Measurements from ENCODE around the gene BAZ2B. TPM values are rescaled to one million over a fixed set of nuclear protein-coding genes. Genes with fewer than 3 reads are reported as not detected.

Gene BAZ2B
- total RNA-seq, 1 donor from 2014 or later: 76.2 TPM

GRCh38 chr2:159608108-159608507 lies 8.2 kb downstream of the BAZ2B start:
- H3K4me1 ChIP-seq (ENCODE audit: control insufficient read depth in 3 of 3, insufficient read depth in 3 of 3, low read length in 3 of 3): peaks cover 13 to 24% (median 19%) of the 10 kb centered on the region in 3 donors
- no peak overlapping the region for H3K4me3 ChIP-seq (ENCODE audit: low read length in 3 of 3)
- H3K27me3 ChIP-seq (ENCODE audit: control insufficient read depth in 3 of 3, insufficient read depth in 3 of 3, low read length in 3 of 3): no peaks in the 10 kb centered on the region
- no peak overlapping the region for H3K9ac ChIP-seq (ENCODE audit: low read depth in 1 of 3, low read length in 3 of 3)
- no peak overlapping the region for H3K27ac ChIP-seq (ENCODE audit: low read depth, low read length)
- H3K9me3 ChIP-seq (ENCODE audit: control insufficient read depth in 3 of 3, low read length in 3 of 3): no peaks in the 10 kb centered on the region
- no peaks in the 10 kb centered on the region for H3K36me3 ChIP-seq (ENCODE audit: control insufficient read depth in 3 of 3, insufficient read depth in 3 of 3, low read length in 3 of 3)

- H3K27me3 ChIP-seq (ENCODE audit: control insufficient read depth in 3 of 3, insufficient read depth in 3 of 3, low read length in 3 of 3): no peaks in the 10 kb centered on the region
- H3K27ac ChIP-seq (ENCODE audit: low read depth, low read length): peak overlapping the region; percentile 16
- H3K36me3 ChIP-seq (ENCODE audit: control insufficient read depth in 3 of 3, insufficient read depth in 3 of 3, low read length in 3 of 3): no peaks in the 10 kb centered on the region
- peak overlapping the region in 1 of 3 donors; percentile 25 for H3K9ac ChIP-seq (ENCODE audit: low read depth in 1 of 3, low read length in 3 of 3)
- H3K9me3 ChIP-seq (ENCODE audit: control insufficient read depth in 3 of 3, low read length in 3 of 3): no peaks in the 10 kb centered on the region
- peaks cover 13 to 19% (median 15%) of the 10 kb centered on the region in 3 donors for H3K4me1 ChIP-seq (ENCODE audit: control insufficient read depth in 3 of 3, insufficient read depth in 3 of 3, low read length in 3 of 3)
- peak overlapping the region in 1 of 3 donors; percentile 1 for H3K4me3 ChIP-seq (ENCODE audit: low read length in 3 of 3)
These were observed 10.1 kb downstream of the BAZ2B start for GRCh38 chr2:159606287-159606686.

DNA sequence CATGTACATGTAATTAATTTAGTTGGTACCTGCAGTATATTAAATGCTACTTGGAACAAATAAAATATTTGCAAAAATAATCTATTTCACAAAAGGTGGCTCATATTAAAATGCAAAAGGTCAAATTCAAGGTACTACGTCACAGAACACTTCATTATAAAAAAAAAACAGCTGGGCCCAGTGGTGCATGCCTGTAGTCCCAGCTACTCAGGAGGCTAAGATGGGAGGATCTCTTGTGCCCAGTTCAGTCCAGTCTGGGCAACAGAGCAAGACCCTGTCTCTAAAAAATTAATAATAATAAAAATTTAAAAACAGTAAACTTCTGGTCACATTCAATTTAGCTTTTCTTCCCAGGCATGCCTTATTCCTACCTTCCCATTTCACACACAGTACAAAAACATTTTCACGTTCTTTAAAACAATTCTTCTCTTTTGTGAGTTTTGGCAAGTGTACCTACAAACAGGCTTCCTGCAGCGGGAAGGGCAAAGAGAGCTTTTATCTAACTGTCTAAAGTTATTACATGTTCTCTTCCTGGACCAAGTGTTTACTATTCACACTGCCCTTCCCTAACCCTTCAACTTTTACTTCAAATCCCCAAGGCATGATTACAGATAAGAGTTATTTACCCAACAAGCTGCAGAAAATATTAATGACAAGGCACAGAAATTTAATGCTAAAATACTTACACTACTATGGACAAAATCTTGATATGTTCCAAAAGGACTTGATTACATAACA lies 10.7 kb downstream of the BAZ2B start:
- H3K27ac ChIP-seq (ENCODE audit: low read depth, low read length): peak overlapping the region; percentile 16
- H3K4me1 ChIP-seq (ENCODE audit: control insufficient read depth in 3 of 3, insufficient read depth in 3 of 3, low read length in 3 of 3): peaks cover 13 to 19% (median 15%) of the 10 kb centered on the region in 3 donors
- no peaks in the 10 kb centered on the region for H3K9me3 ChIP-seq (ENCODE audit: control insufficient read depth in 3 of 3, low read length in 3 of 3)
- H3K4me3 ChIP-seq (ENCODE audit: low read length in 3 of 3): peak overlapping the region in 1 of 3 donors; percentile 1
- no peaks in the 10 kb centered on the region for H3K27me3 ChIP-seq (ENCODE audit: control insufficient read depth in 3 of 3, insufficient read depth in 3 of 3, low read length in 3 of 3)
- H3K9ac ChIP-seq (ENCODE audit: low read depth in 1 of 3, low read length in 3 of 3): peak overlapping the region in 2 of 3 donors; percentile 8 to 25
- no peaks in the 10 kb centered on the region for H3K36me3 ChIP-seq (ENCODE audit: control insufficient read depth in 3 of 3, insufficient read depth in 3 of 3, low read length in 3 of 3)

DNA sequence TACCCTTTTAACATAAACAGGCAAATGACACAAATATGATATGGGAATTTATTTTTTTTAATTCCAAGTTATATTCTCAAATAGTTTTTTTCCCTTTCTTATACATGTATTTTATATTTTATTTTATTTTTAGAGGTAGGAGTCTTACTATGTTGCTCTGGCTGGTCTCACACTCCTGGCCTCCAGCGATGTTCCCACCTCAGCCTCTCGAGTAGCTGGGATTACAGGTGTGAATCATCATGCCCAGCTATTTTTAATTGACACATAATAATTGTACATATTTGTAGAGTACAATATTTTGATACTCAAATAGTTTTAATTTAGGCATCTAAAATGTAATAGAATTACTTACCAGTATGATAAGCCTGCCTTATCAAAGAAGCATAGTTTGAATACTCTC lies 12.2 kb downstream of the BAZ2B start:
- H3K4me3 ChIP-seq (ENCODE audit: low read length in 3 of 3): no peak overlapping the region
- no peaks in the 10 kb centered on the region for H3K27me3 ChIP-seq (ENCODE audit: control insufficient read depth in 3 of 3, insufficient read depth in 3 of 3, low read length in 3 of 3)
- no peak overlapping the region for H3K9ac ChIP-seq (ENCODE audit: low read depth in 1 of 3, low read length in 3 of 3)
- no peaks in the 10 kb centered on the region for H3K9me3 ChIP-seq (ENCODE audit: control insufficient read depth in 3 of 3, low read length in 3 of 3)
- no peaks in the 10 kb centered on the region for H3K36me3 ChIP-seq (ENCODE audit: control insufficient read depth in 3 of 3, insufficient read depth in 3 of 3, low read length in 3 of 3)
- no peak overlapping the region for H3K27ac ChIP-seq (ENCODE audit: low read depth, low read length)
- peaks cover 11 to 15% (median 11%) of the 10 kb centered on the region in 3 donors for H3K4me1 ChIP-seq (ENCODE audit: control insufficient read depth in 3 of 3, insufficient read depth in 3 of 3, low read length in 3 of 3)

DNA sequence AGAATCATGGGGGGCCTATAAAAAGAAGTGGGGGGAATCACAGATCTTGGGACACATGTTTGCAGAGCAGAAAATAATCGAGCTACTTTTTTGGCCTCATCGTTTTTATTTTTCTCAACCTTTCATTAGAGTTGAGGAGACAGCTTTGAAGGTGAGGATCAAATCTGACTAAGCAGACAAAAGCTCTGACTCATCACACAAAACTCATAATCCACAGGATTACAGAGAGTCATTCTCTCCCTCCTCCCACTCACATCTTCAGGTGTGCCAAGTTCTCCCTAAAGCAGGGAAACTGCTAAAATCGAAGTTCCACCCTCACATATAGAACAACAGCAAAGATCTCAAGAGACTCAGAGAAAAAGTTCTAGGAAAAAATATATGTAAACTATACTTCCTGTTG lies 15.6 kb downstream of the BAZ2B start:
- Histone ChIP-seq H3K4me3 (ENCODE audit: low read length in 3 of 3) (no peak overlapping the region), H3K27ac (ENCODE audit: low read depth, low read length) (no peak overlapping the region)

GRCh38 chr2:159595410-159596046 lies 20.8 kb downstream of the BAZ2B start:
- no peaks in the 10 kb centered on the region for H3K4me1 ChIP-seq (ENCODE audit: control insufficient read depth in 3 of 3, insufficient read depth in 3 of 3, low read length in 3 of 3)
- H3K9ac ChIP-seq (ENCODE audit: low read depth in 1 of 3, low read length in 3 of 3): no peak overlapping the region

More for the DNA sequence above, 15.6 kb downstream of the BAZ2B start:
- Histone ChIP-seq H3K27me3 (ENCODE audit: control insufficient read depth in 3 of 3, insufficient read depth in 3 of 3, low read length in 3 of 3) (no peaks in the 10 kb centered on the region), H3K9ac (ENCODE audit: low read depth in 1 of 3, low read length in 3 of 3) (no peak overlapping the region), H3K9me3 (ENCODE audit: control insufficient read depth in 3 of 3, low read length in 3 of 3) (no peaks in the 10 kb centered on the region), H3K36me3 (ENCODE audit: control insufficient read depth in 3 of 3, insufficient read depth in 3 of 3, low read length in 3 of 3) (no peaks in the 10 kb centered on the region), H3K4me1 (ENCODE audit: control insufficient read depth in 3 of 3, insufficient read depth in 3 of 3, low read length in 3 of 3) (peaks cover 0 to 9% (median 4%) of the 10 kb centered on the region in 3 donors)

GRCh38 chr2:159592441-159592840 lies 23.9 kb downstream of the BAZ2B start:
- Histone ChIP-seq H3K4me1 (ENCODE audit: control insufficient read depth in 3 of 3, insufficient read depth in 3 of 3, low read length in 3 of 3) (no peaks in the 10 kb centered on the region), H3K4me3 (ENCODE audit: low read length in 3 of 3) (no peak overlapping the region), H3K9ac (ENCODE audit: low read depth in 1 of 3, low read length in 3 of 3) (no peak overlapping the region), H3K36me3 (ENCODE audit: control insufficient read depth in 3 of 3, insufficient read depth in 3 of 3, low read length in 3 of 3) (no peaks in the 10 kb centered on the region), H3K27ac (ENCODE audit: low read depth, low read length) (no peak overlapping the region), H3K9me3 (ENCODE audit: control insufficient read depth in 3 of 3, low read length in 3 of 3) (no peaks in the 10 kb centered on the region), H3K27me3 (ENCODE audit: control insufficient read depth in 3 of 3, insufficient read depth in 3 of 3, low read length in 3 of 3) (no peaks in the 10 kb centered on the region)

More at GRCh38 chr2:159595410-159596046, 20.8 kb downstream of the BAZ2B start:
- Histone ChIP-seq H3K36me3 (ENCODE audit: control insufficient read depth in 3 of 3, insufficient read depth in 3 of 3, low read length in 3 of 3) (no peaks in the 10 kb centered on the region), H3K27me3 (ENCODE audit: control insufficient read depth in 3 of 3, insufficient read depth in 3 of 3, low read length in 3 of 3) (no peaks in the 10 kb centered on the region), H3K4me3 (ENCODE audit: low read length in 3 of 3) (no peak overlapping the region), H3K27ac (ENCODE audit: low read depth, low read length) (no peak overlapping the region), H3K9me3 (ENCODE audit: control insufficient read depth in 3 of 3, low read length in 3 of 3) (no peaks in the 10 kb centered on the region)

- Histone ChIP-seq H3K27ac (ENCODE audit: low read depth, low read length) (no peak overlapping the region), H3K27me3 (ENCODE audit: control insufficient read depth in 3 of 3, insufficient read depth in 3 of 3, low read length in 3 of 3) (no peaks in the 10 kb centered on the region), H3K9me3 (ENCODE audit: control insufficient read depth in 3 of 3, low read length in 3 of 3) (no peaks in the 10 kb centered on the region), H3K9ac (ENCODE audit: low read depth in 1 of 3, low read length in 3 of 3) (no peak overlapping the region), H3K4me3 (ENCODE audit: low read length in 3 of 3) (no peak overlapping the region), H3K4me1 (ENCODE audit: control insufficient read depth in 3 of 3, insufficient read depth in 3 of 3, low read length in 3 of 3) (no peaks in the 10 kb centered on the region), H3K36me3 (ENCODE audit: control insufficient read depth in 3 of 3, insufficient read depth in 3 of 3, low read length in 3 of 3) (no peaks in the 10 kb centered on the region)
These were observed 25.1 kb downstream of the BAZ2B start for GRCh38 chr2:159591221-159591620.

DNA sequence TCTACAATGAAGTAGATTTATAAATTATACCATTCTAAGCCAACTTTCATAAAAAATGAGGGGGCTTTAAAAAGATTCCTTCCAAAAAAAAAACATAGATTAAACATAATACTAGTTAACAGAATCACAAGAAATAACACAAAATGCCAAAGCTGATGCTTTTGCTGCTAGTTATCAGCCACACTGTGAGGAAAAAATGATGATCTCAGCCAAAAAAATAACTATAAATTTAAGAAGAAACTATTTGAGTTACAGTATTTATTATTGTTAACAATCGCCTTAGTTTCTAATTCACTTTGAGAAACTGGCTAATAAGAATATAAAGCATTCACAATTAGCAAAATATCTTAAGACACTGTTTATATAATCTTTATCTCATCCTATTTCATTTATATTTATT lies 27.1 kb downstream of the BAZ2B start:
- H3K36me3 ChIP-seq (ENCODE audit: control insufficient read depth in 3 of 3, insufficient read depth in 3 of 3, low read length in 3 of 3): no peaks in the 10 kb centered on the region
- no peak overlapping the region for H3K9ac ChIP-seq (ENCODE audit: low read depth in 1 of 3, low read length in 3 of 3)
- H3K9me3 ChIP-seq (ENCODE audit: control insufficient read depth in 3 of 3, low read length in 3 of 3): no peaks in the 10 kb centered on the region
- no peak overlapping the region for H3K4me3 ChIP-seq (ENCODE audit: low read length in 3 of 3)
- no peak overlapping the region for H3K27ac ChIP-seq (ENCODE audit: low read depth, low read length)
- H3K4me1 ChIP-seq (ENCODE audit: control insufficient read depth in 3 of 3, insufficient read depth in 3 of 3, low read length in 3 of 3): no peaks in the 10 kb centered on the region
- no peaks in the 10 kb centered on the region for H3K27me3 ChIP-seq (ENCODE audit: control insufficient read depth in 3 of 3, insufficient read depth in 3 of 3, low read length in 3 of 3)

DNA sequence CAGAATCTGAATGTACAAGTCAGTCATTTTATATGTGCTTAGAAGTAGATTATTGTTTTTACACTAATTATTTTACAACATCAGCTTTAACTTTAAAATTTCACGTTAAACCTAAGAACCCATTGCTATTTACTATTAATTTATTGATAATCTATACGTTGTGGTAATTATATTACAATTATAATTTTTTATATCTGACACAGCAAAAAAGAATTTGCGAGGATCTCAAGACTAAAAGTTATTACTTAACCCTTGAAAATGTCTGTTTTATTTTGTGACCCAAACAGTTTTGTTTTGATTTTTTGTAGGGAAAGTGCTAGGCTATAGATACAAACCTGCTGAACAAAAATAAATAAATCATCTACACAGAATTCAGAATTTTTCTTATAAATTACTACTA lies 30.3 kb downstream of the BAZ2B start:
- Histone ChIP-seq H3K27ac (ENCODE audit: low read depth, low read length) (no peak overlapping the region), H3K36me3 (ENCODE audit: control insufficient read depth in 3 of 3, insufficient read depth in 3 of 3, low read length in 3 of 3) (no peaks in the 10 kb centered on the region), H3K9ac (ENCODE audit: low read depth in 1 of 3, low read length in 3 of 3) (no peak overlapping the region), H3K4me3 (ENCODE audit: low read length in 3 of 3) (no peak overlapping the region), H3K9me3 (ENCODE audit: control insufficient read depth in 3 of 3, low read length in 3 of 3) (no peaks in the 10 kb centered on the region), H3K4me1 (ENCODE audit: control insufficient read depth in 3 of 3, insufficient read depth in 3 of 3, low read length in 3 of 3) (no peaks in the 10 kb centered on the region), H3K27me3 (ENCODE audit: control insufficient read depth in 3 of 3, insufficient read depth in 3 of 3, low read length in 3 of 3) (no peaks in the 10 kb centered on the region)
